ENCODE data around the gene ALDH3B2. TPM values are rescaled to one million over a fixed set of nuclear protein-coding genes. Genes with fewer than 3 reads are reported as not detected.

The ALDH3B2 gene
- total RNA-seq, 1 experiment from 2014 or later, result not detected

- H3K27ac ChIP-seq (ENCODE audit: insufficient read length, low read depth, low read length), result no peak overlapping the region
- no peaks in the 10 kb centered on the region for H3K27me3 ChIP-seq (ENCODE audit: insufficient read depth, low read length)
- no peak overlapping the region for H3K14ac ChIP-seq (ENCODE audit: insufficient read depth, low read length)
- no peak overlapping the region for H2AK5ac ChIP-seq (ENCODE audit: insufficient read length, low read length)
- no peak overlapping the region for H2BK12ac ChIP-seq (ENCODE audit: insufficient read length, low read depth, low read length)
- no peak overlapping the region for H3K9ac ChIP-seq (ENCODE audit: extremely low read depth, insufficient read length, low read length)
- H4K5ac ChIP-seq (ENCODE audit: insufficient read length, low read depth, low read length), result no peak overlapping the region
- no peak overlapping the region for H3K56ac ChIP-seq (ENCODE audit: insufficient read length, low read depth, low read length)
- H3K23ac ChIP-seq (ENCODE audit: insufficient read length, low read depth, low read length), result no peak overlapping the region
- H3K23me2 ChIP-seq (ENCODE audit: insufficient read length, low read depth, low read length, poor library complexity, severe bottlenecking), result no peaks in the 10 kb centered on the region
- peaks cover 13% of the 10 kb centered on the region for H3K27me3 Mint-ChIP-seq (ENCODE audit: low read depth)
- H2BK120ac ChIP-seq (ENCODE audit: low read depth, low read length, poor library complexity, severe bottlenecking), result no peak overlapping the region
- H3K79me1 ChIP-seq (ENCODE audit: insufficient read depth, low read depth, low read length, poor library complexity, severe bottlenecking), result no peaks in the 10 kb centered on the region
- H3K27ac Mint-ChIP-seq, result no peak overlapping the region
- no peak for DNase-seq
- no peak overlapping the region for H4K91ac ChIP-seq (ENCODE audit: insufficient read length, low read depth, low read length)
- H3K4me2 ChIP-seq (ENCODE audit: insufficient read depth, insufficient read length, low read length), result no peak overlapping the region
- WGBS (ENCODE audit: extremely low coverage, insufficient read length, low lambda C conversion rate), result no CpG with 5 or more reads among the region's 19 CpGs
- no peak overlapping the region for H3K18ac ChIP-seq (ENCODE audit: insufficient read length, low read depth, low read length)
- no peak overlapping the region for H3K4ac ChIP-seq (ENCODE audit: low read depth, low read length)
- no peak overlapping the region for H3T11ph ChIP-seq (ENCODE audit: low read length)
- no peak for TF ChIP-seq CTCF (conservative IDR thresholded peaks at IDR 0.05)
- no peak overlapping the region for H3K4me3 Mint-ChIP-seq
- no peaks in the 10 kb centered on the region for H3K9me3 ChIP-seq (ENCODE audit: control insufficient read depth, low read depth, low read length)
- H2BK5ac ChIP-seq (ENCODE audit: insufficient read length, low read length), result no peak overlapping the region
- peaks cover 3 to 5% of the 10 kb centered on the region in 2 experiments; a peak in 3 of 5 replicates for H3K9me3 Mint-ChIP-seq
- H3K79me2 ChIP-seq (ENCODE audit: insufficient read depth, low read length), result no peaks in the 10 kb centered on the region
- no peak overlapping the region for H2BK20ac ChIP-seq (ENCODE audit: low read depth, low read length, poor library complexity, severe bottlenecking)
- peaks cover 0 to 5% (median 0%) of the 10 kb centered on the region in 3 experiments; a peak in 1 of 7 replicates for H3K36me3 Mint-ChIP-seq (ENCODE audit: insufficient read depth in 1 of 3, low read depth in 3 of 3)
- H2AFZ ChIP-seq (ENCODE audit: low read length), result no peak overlapping the region
- no peak overlapping the region for H4K8ac ChIP-seq (replicated peaks; ENCODE audit: insufficient read length, low read depth, low read length)
- H3K4me1 ChIP-seq (ENCODE audit: insufficient read depth, low read length), result no peaks in the 10 kb centered on the region
- no peaks in the 10 kb centered on the region for H3K4me1 Mint-ChIP-seq
- H4K20me1 ChIP-seq (ENCODE audit: control insufficient read depth, insufficient read depth, insufficient read length), result no peaks in the 10 kb centered on the region
- no peak overlapping the region for H2BK15ac ChIP-seq (ENCODE audit: low read depth, low read length)
Measured at GRCh38 chr11:67662835-67663531, 11.4 kb downstream of the ALDH3B2 start.
